NCI-H510A (cell line): ENCODE results near the gene GPR152.

Experiments used
- DNase-seq: peaks from one replicate; lab custom pipeline; 2025; lab: John Stamatoyannopoulos, UW

Gene GPR152

GRCh38 chr11:67423891-67424613 lies 28.5 kb downstream of the GPR152 start:
- DNase-seq: no peak

- DNase-seq: no peak
Observed at GRCh38 chr11:67423466-67423865, 29.1 kb downstream of the GPR152 start.

GRCh38 chr11:67422891-67423290 lies 29.6 kb downstream of the GPR152 start:
- no peak for DNase-seq

- no peak for DNase-seq
Observed at GRCh38 chr11:67421430-67422031, 31.0 kb downstream of the GPR152 start.

GRCh38 chr11:67420646-67421429 lies 31.7 kb downstream of the GPR152 start:
- DNase-seq: peak; percentile 89

- DNase-seq: no peak
Observed at GRCh38 chr11:67420147-67420645, 32.3 kb downstream of the GPR152 start.

GRCh38 chr11:67419325-67420049 lies 33.0 kb downstream of the GPR152 start:
- no peak for DNase-seq

GRCh38 chr11:67418476-67419281 lies 33.9 kb downstream of the GPR152 start:
- DNase-seq: no peak

- DNase-seq: no peak
Observed at GRCh38 chr11:67417425-67417824, 35.1 kb downstream of the GPR152 start.

GRCh38 chr11:67416416-67417335 lies 35.9 kb downstream of the GPR152 start:
- peak; percentile 79 for DNase-seq

GRCh38 chr11:67415501-67416304 lies 36.8 kb downstream of the GPR152 start, which contains the start of gene CARNS1:
Gene CARNS1, plus strand, starts transcription at chr11:67415678. Its CDS starts 522 bp downstream, at chr11:67416200.
- peak; percentile 43 for DNase-seq

- DNase-seq: no peak
Observed at GRCh38 chr11:67413266-67413849, 39.2 kb downstream of the GPR152 start.

- DNase-seq: no peak
Observed at GRCh38 chr11:67412495-67413179, 39.9 kb downstream of the GPR152 start.

GRCh38 chr11:67411785-67412152 lies 40.8 kb downstream of the GPR152 start:
- DNase-seq: no peak

- no peak for DNase-seq
Observed at GRCh38 chr11:67410984-67411784, 41.3 kb downstream of the GPR152 start.

GRCh38 chr11:67410369-67410831 lies 42.1 kb downstream of the GPR152 start:
- DNase-seq: no peak

GRCh38 chr11:67409781-67410368 lies 42.7 kb downstream of the GPR152 start:
- DNase-seq: peak; percentile 95
